Panc1 (cell line): ENCODE measurements around the gene OR2H1. TPM values are rescaled to one million over a fixed set of nuclear protein-coding genes. Genes with fewer than 3 reads are reported as not detected.
"Not testable (repeated sequence)": the region's sequence is repeated elsewhere in the genome, so short reads cannot be mapped to it uniquely, and the experiment has no call there.

ENCODE experiments used
- ATAC-seq: fragments of 200-7000 bp; cut with Tn5 transposase; 2 replicates; pipeline ENCODE4 v1.9.1; 2020; ENCODE audit warnings: mild to moderate bottlenecking, moderate library complexity
- BruUV-seq: library from RNA; stranded (reverse); fragments of 400-500 nt; replicated peaks from 2 replicates; lab custom pipeline; 2021; lab: Mats Ljungman, UMichigan
- CTCF ChIA-PET: fragments of 300-600 bp; sonication (Branson Sonifier 250); formaldehyde crosslinking; loops from one replicate; lab custom pipeline; 2022; ENCODE audit warnings: antibody characterized with exemption; lab: Charles Lee
- POLR2A ChIA-PET: fragments of 300-600 bp; sonication (Branson Sonifier 250); formaldehyde crosslinking; loops from one replicate; lab custom pipeline; 2022; ENCODE audit warnings: antibody characterized with exemption; lab: Charles Lee
- DNase-seq: peaks from one replicate; pipeline ENCODE4 v3.0.0-alpha.2; 2010; ENCODE audit warnings: low read depth, low spot score
- H3K27ac ChIP-seq: 2 replicates; pipeline ENCODE4 v1.5.1; 2011; ENCODE audit warnings: mild to moderate bottlenecking, low read length, inconsistent platforms
- H3K27me3 ChIP-seq: fragments of 200-500 bp; sonication (Bioruptor generic); 2 replicates; pipeline ENCODE4 v1.6.0; 2014; ENCODE audit warnings: low read length, inconsistent platforms; ENCODE audit not compliant: control insufficient read depth, insufficient read depth
- H3K36me3 ChIP-seq: fragments of 200-500 bp; sonication (Bioruptor generic); 2 replicates; pipeline ENCODE4 v1.5.1; 2014; ENCODE audit warnings: inconsistent platforms, mild to moderate bottlenecking, low read length, moderate library complexity; ENCODE audit not compliant: control insufficient read depth, insufficient read depth
- H3K4me1 ChIP-seq: 2 replicates; pipeline ENCODE4 v1.5.1; 2011; ENCODE audit warnings: inconsistent platforms, mild to moderate bottlenecking, low read length, moderate library complexity; ENCODE audit not compliant: control insufficient read depth, insufficient read depth
- H3K4me3 ChIP-seq, 2 experiments: 2 replicates each; pipeline ENCODE4 v1.5.1; 2011 to 2012; ENCODE audit warnings: low read depth in 2 of 2, low read length in 2 of 2, mild to moderate bottlenecking in 2 of 2, inconsistent platforms in 1 of 2, moderate library complexity in 1 of 2
- H3K9me3 ChIP-seq: fragments of 200-500 bp; sonication (Bioruptor generic); 2 replicates; pipeline ENCODE4 v1.5.1; 2014; ENCODE audit warnings: low read depth, mild to moderate bottlenecking, inconsistent platforms, low read length, moderate library complexity; ENCODE audit not compliant: control insufficient read depth, insufficient read depth
- POLR2AphosphoS5 ChIP-seq: IDR thresholded peaks from 2 replicates; pipeline ENCODE4 v1.6.1; 2012; ENCODE audit warnings: mild to moderate bottlenecking, low read depth, low read length, moderate library complexity
- REST ChIP-seq, 2 experiments: IDR thresholded peaks; 2 replicates each; pipeline ENCODE4 v1.6.1; 2011 to 2012; ENCODE audit warnings: low read depth in 2 of 2, control low read depth in 1 of 2, low read length in 1 of 2, mild to moderate bottlenecking in 1 of 2, moderate library complexity in 1 of 2; ENCODE audit not compliant: insufficient read depth in 1 of 2
- SIN3A ChIP-seq: IDR thresholded peaks from 2 replicates; pipeline ENCODE4 v1.6.1; 2012; ENCODE audit warnings: low read depth, mild to moderate bottlenecking, low read length, moderate library complexity, borderline replicate concordance; ENCODE audit not compliant: insufficient read depth
- TCF7L2 ChIP-seq: IDR thresholded peaks from 2 replicates; pipeline ENCODE4 v1.6.1; 2011; ENCODE audit warnings: mild to moderate bottlenecking, low read depth, low read length, inconsistent platforms
- in situ Hi-C: cut with HindIII; loops from 2 replicates; pipeline ENCODE4 v1.10.0; 2016; ENCODE audit warnings: low sequenced_read_pairs, low pct_unique_long_range_greater_than_20kb
- intact Hi-C: fragments of 100-400 bp; cut with micrococcal nuclease; formaldehyde crosslinking; loops from one replicate; pipeline ENCODE4 v1.10.0; 2022; ENCODE audit not compliant: unreplicated experiment
- total RNA-seq: library from RNA; stranded (reverse); gene quantifications from one replicate; pipeline ENCODE4 v1.2.1, GENCODE V29; 2021; ENCODE audit not compliant: unreplicated experiment
- TF ChIP-seq, protein P1 (sequence below): fragments of 450-650 bp; IDR thresholded peaks from 2 replicates; pipeline ENCODE4 v1.5.1; 2017; ENCODE audit warnings: mild to moderate bottlenecking

The OR2H1 gene
- total RNA-seq, 1 experiment from 2014 or later: not detected

GRCh38 chr6:29442719-29443118 lies 14.2 kb upstream of the OR2H1 start:
- ATAC-seq: no peak
- no TSS peak for BruUV-seq
- H3K36me3 ChIP-seq: no peaks in the 10 kb centered on the region
- TF ChIP-seq REST (IDR thresholded peaks at IDR 0.05; ENCODE audit: insufficient read depth in 1 of 2, low read depth in 2 of 2, low read length in 1 of 2) (no peak), POLR2AphosphoS5 (no peak), SIN3A (no peak), TCF7L2 (no peak)
- TF ChIP-seq, protein P1, sequence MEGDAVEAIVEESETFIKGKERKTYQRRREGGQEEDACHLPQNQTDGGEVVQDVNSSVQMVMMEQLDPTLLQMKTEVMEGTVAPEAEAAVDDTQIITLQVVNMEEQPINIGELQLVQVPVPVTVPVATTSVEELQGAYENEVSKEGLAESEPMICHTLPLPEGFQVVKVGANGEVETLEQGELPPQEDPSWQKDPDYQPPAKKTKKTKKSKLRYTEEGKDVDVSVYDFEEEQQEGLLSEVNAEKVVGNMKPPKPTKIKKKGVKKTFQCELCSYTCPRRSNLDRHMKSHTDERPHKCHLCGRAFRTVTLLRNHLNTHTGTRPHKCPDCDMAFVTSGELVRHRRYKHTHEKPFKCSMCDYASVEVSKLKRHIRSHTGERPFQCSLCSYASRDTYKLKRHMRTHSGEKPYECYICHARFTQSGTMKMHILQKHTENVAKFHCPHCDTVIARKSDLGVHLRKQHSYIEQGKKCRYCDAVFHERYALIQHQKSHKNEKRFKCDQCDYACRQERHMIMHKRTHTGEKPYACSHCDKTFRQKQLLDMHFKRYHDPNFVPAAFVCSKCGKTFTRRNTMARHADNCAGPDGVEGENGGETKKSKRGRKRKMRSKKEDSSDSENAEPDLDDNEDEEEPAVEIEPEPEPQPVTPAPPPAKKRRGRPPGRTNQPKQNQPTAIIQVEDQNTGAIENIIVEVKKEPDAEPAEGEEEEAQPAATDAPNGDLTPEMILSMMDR: no peak
- no peak overlapping the region for H3K27ac ChIP-seq
- CTCF ChIA-PET: no interaction called here
- in situ Hi-C loops (no loop called here), intact Hi-C loops (no loop called here)
- no peaks in the 10 kb centered on the region for H3K4me1 ChIP-seq
- no peak overlapping the region for H3K4me3 ChIP-seq
- no peak for DNase-seq
- no peaks in the 10 kb centered on the region; the same call in 1 of the 2 replicates for H3K27me3 ChIP-seq
- POLR2A ChIA-PET: no interaction called here
- no peaks in the 10 kb centered on the region for H3K9me3 ChIP-seq

DNA sequence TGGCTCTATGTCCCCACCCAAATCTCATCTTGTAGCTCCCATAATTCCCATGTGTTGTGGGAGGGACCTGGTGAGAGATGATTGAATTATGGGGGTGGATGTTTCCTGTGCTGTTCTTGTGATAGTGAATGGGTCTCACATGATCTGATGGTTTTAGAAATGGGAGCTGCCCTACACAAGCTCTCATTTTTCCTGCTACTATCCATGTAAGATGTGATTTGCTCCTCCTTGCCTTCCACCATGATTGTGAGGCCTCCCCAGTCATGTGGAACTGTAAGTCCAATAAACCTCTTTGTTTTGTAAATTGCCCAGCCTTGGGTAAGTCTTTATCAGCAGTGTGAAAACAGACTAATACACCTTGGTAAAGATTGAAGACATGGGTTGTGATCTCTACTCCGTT lies 12.9 kb upstream of the OR2H1 start:
- H3K4me1 ChIP-seq, H3K27ac ChIP-seq, CTCF ChIA-PET, DNase-seq, H3K9me3 ChIP-seq, ATAC-seq, H3K4me3 ChIP-seq, POLR2A ChIA-PET, H3K36me3 ChIP-seq, BruUV-seq, in situ Hi-C loops, intact Hi-C loops, H3K27me3 ChIP-seq: not testable (repeated sequence)

GRCh38 chr6:29447670-29448069 lies 9.3 kb upstream of the OR2H1 start:
- DNase-seq (no peak), ATAC-seq (no peak)
- intact Hi-C loops (no loop called here), in situ Hi-C loops (no loop called here)
- no TSS peak for BruUV-seq
- Histone ChIP-seq H3K36me3 (no peaks in the 10 kb centered on the region), H3K4me1 (no peaks in the 10 kb centered on the region), H3K27ac (no peak overlapping the region), H3K9me3 (no peaks in the 10 kb centered on the region), H3K27me3 (no peaks in the 10 kb centered on the region; the same call in 1 of the 2 replicates), H3K4me3 (no peak overlapping the region)
- ChIA-PET POLR2A (no interaction called here), CTCF (interaction anchor here (0.6 kb wide), 1 partner anchor 566 kb away, joined by 4 read pairs; no protein-coding TSS in a partner anchor)
- TF ChIP-seq, protein P1: no peak
- no peak for TF ChIP-seq SIN3A
- no peak for TF ChIP-seq TCF7L2
- TF ChIP-seq POLR2AphosphoS5: no peak
- no peak for TF ChIP-seq REST (IDR thresholded peaks at IDR 0.05; ENCODE audit: insufficient read depth in 1 of 2, low read depth in 2 of 2, low read length in 1 of 2)
